ENCODE data around the gene USP6NL. TPM values are rescaled to one million over a fixed set of nuclear protein-coding genes. Genes with fewer than 3 reads are reported as not detected.

Gene USP6NL
- total RNA-seq, 1 donor from 2014 or later, result 7.9 TPM

GRCh38 chr10:11527691-11528255 lies 83.7 kb downstream of the USP6NL start:
- Histone ChIP-seq H3K4me3 (peak overlapping the region; percentile 42), H3K9me3 (replicated peaks) (no peaks in the 10 kb centered on the region), H3K36me3 (no peaks in the 10 kb centered on the region), H3K4me1 (peaks cover 35% of the 10 kb centered on the region), H3K27ac (replicated peaks) (peak overlapping the region; percentile 36), H3K27me3 (ENCODE audit: low read depth) (no peaks in the 10 kb centered on the region)
- intact Hi-C loops (cut with micrococcal nuclease), result no loop called here
- TF ChIP-seq CTCF (IDR thresholded peaks at IDR 0.05; ENCODE audit: borderline replicate concordance), result no peak
- no peak for DNase-seq

- intact Hi-C loops (cut with micrococcal nuclease), result no loop called here
- TF ChIP-seq CTCF (IDR thresholded peaks at IDR 0.05; ENCODE audit: borderline replicate concordance), result no peak
- Histone ChIP-seq H3K9me3 (replicated peaks) (no peaks in the 10 kb centered on the region), H3K27ac (replicated peaks) (peak overlapping the region; percentile 36), H3K27me3 (ENCODE audit: low read depth) (no peaks in the 10 kb centered on the region), H3K36me3 (no peaks in the 10 kb centered on the region), H3K4me3 (no peak overlapping the region), H3K4me1 (peaks cover 42% of the 10 kb centered on the region)
- DNase-seq, result no peak
Measured at GRCh38 chr10:11527068-11527467, 84.4 kb downstream of the USP6NL start.

GRCh38 chr10:11525503-11525902 lies 85.9 kb downstream of the USP6NL start:
- H3K9me3 ChIP-seq (replicated peaks), result no peaks in the 10 kb centered on the region
- intact Hi-C loops (cut with micrococcal nuclease), result no loop called here
- peak; percentile 70 for DNase-seq
- no peak overlapping the region for H3K4me3 ChIP-seq
- peaks cover 55% of the 10 kb centered on the region for H3K4me1 ChIP-seq
- H3K27ac ChIP-seq (replicated peaks), result peak overlapping the region; percentile 55
- no peaks in the 10 kb centered on the region for H3K27me3 ChIP-seq (ENCODE audit: low read depth)
- TF ChIP-seq CTCF (IDR thresholded peaks at IDR 0.05; ENCODE audit: borderline replicate concordance), result no peak
- no peaks in the 10 kb centered on the region for H3K36me3 ChIP-seq

GRCh38 chr10:11522821-11523245 lies 88.6 kb downstream of the USP6NL start:
- intact Hi-C loops (cut with micrococcal nuclease), result no loop called here

GRCh38 chr10:11521860-11522259 lies 89.6 kb downstream of the USP6NL start:
- DNase-seq, result no peak
- Histone ChIP-seq H3K9me3 (replicated peaks) (no peaks in the 10 kb centered on the region), H3K27me3 (ENCODE audit: low read depth) (no peaks in the 10 kb centered on the region), H3K36me3 (no peaks in the 10 kb centered on the region), H3K4me1 (peaks cover 32% of the 10 kb centered on the region), H3K27ac (replicated peaks) (peak overlapping the region; percentile 14), H3K4me3 (no peak overlapping the region)
- intact Hi-C loops (cut with micrococcal nuclease), result no loop called here
- TF ChIP-seq CTCF (IDR thresholded peaks at IDR 0.05; ENCODE audit: borderline replicate concordance), result no peak

More at GRCh38 chr10:11522821-11523245, 88.6 kb downstream of the USP6NL start:
- Histone ChIP-seq H3K4me1 (peaks cover 40% of the 10 kb centered on the region), H3K27ac (replicated peaks) (peak overlapping the region; percentile 14), H3K36me3 (no peaks in the 10 kb centered on the region), H3K27me3 (ENCODE audit: low read depth) (no peaks in the 10 kb centered on the region), H3K4me3 (peak overlapping the region; percentile 6), H3K9me3 (replicated peaks) (no peaks in the 10 kb centered on the region)
- TF ChIP-seq CTCF (IDR thresholded peaks at IDR 0.05; ENCODE audit: borderline replicate concordance), result no peak
- peak; percentile 42 for DNase-seq
